GM19328 (cell line): ENCODE measurements around the gene TMUB1.

ENCODE experiments used
- ATAC-seq: cut with Tn5 transposase; IDR thresholded peaks from one replicate; pipeline ENCODE4 v1.9.1; 2021; ENCODE audit warnings: mild to moderate bottlenecking, moderate library complexity; ENCODE audit not compliant: unreplicated experiment

Gene TMUB1

DNA sequence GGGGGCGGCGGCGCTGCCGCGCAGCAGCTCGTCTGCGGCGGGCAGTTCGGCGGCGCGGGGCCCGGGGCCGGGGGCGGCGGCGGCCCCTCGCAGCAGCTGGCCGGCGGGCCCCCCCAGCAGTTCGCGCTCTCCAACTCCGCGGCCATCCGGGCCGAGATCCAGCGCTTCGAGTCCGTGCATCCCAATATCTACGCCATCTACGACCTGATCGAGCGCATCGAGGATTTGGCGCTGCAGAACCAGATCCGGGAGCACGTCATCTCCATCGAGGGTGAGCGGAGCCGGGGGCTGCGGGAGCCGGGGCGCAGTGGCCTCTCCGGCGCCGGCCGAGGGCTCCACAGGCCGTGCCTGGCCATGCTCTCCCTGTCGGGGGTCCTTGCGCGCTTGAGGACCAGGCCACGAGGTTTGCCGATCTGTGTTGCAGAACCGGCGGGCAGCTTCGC is 3.5 kb upstream of the TMUB1 start:
- ATAC-seq: no peak

DNA sequence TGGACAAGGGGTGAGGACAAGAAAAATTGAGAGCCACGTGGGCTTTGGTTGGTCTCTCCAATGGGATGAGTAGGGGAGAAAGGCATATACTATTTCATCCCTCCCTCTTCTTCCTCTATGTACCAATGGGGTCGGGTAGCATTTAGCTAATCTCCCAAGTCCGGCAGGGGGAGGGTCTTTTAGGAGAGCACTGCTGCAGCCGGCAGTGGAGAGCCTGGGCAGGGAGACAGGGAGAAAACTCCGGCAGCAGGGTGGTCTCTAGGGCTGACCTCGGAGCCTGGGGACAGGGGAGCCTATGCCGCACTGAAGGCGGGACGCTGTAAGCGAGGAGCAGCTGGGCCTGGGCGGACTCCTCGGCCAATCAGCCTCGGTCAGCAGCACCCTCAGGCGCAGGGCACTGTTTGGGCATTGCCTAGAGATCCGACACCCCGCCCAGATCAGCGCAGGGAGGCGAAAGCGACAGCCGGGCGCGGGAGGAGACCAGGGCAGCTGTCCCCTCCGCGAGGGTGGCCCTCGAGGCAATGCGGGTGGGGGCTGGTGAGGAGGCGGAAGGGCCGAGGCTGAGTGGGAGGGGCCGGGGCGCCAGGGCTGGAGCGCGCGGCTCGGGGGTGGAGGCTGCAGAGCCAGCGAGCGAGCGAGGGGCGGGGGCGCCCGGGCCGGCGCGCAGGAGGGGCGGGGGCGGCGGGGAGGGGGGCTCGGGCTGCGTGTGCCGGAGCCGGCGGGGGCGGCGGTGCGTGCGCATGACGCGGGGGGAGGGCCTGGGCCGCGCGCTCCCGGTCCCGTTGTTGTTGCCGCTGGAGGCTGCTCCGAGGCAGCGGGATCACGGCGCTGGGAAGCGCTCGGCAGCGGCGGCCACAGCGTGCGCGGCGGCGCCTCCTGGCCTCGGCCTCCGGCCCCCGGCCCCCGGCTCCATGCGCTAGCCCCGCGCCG is 2.7 kb upstream of the TMUB1 start, which contains the start of gene AGAP3:
Gene AGAP3, plus strand, starts transcription at position 785 of the 930 bp plus-strand sequence. CDS start 267 bp downstream, outside the sequence.
- no peak for ATAC-seq

- ATAC-seq: no peak
Measured at GRCh38 chr7:151085329-151085690, 2.0 kb upstream of the TMUB1 start.

DNA sequence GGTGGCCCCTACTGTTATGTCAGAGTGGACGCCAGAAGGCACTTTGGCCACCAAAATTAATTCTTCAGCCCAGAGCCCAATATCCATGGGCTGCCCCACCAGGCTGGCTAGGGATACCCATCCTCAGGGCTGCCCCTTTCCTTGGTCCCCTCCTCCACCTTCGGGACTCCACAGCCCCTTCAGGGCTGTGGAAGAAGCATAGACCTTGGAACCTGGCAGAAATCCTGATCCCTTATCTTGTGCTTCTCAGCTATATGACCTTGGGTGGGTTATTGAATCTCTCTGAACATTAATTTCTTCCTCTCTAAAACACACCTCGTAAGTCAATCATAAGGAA is 499 bp upstream of the TMUB1 start:
- no peak for ATAC-seq

DNA sequence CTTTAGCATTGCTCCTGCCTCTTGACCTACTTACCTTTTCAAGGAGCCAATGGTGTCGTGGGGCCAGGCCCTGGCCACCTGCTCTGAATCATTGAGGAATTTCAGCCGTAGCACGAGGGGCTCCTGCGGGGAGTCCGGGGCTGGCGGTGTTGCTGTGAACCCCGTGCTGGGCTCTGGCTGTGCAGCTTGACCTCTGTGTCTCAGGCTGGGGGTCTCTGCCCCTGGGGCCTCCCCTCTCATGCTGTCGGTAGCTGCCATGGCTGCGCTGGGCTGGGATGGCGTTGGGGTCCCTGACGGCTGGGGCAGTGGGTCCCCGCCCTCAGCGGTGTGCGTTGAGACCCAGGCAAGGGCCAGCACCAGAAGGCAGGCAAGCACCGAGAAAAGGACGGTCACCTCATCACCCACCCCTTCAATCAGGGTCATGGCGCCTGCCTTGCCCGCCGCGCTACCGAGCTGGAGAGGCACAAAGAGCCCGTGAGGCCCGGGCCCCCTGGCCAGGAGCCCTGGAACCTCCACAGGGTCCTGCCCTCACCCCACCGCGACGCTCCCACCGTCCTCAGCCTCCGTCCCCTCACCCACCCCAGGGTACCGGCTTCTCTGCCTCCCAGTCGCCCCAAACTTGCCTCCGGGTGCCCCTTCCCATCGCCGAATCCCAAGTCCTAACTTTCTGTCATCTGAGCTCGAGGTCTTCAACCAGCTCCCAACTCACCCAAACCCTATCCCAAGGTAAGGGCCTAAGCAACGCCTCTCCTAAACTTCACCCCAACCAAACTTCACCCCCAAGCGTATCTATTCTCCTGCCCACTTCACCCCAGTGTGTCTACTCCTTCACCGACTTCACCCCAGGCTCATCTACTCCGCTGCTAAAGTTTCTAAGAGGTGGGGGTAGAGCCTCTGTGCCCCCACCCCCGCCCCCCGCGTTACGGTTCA is 887 bp downstream of the TMUB1 start:
- no peak for ATAC-seq

DNA sequence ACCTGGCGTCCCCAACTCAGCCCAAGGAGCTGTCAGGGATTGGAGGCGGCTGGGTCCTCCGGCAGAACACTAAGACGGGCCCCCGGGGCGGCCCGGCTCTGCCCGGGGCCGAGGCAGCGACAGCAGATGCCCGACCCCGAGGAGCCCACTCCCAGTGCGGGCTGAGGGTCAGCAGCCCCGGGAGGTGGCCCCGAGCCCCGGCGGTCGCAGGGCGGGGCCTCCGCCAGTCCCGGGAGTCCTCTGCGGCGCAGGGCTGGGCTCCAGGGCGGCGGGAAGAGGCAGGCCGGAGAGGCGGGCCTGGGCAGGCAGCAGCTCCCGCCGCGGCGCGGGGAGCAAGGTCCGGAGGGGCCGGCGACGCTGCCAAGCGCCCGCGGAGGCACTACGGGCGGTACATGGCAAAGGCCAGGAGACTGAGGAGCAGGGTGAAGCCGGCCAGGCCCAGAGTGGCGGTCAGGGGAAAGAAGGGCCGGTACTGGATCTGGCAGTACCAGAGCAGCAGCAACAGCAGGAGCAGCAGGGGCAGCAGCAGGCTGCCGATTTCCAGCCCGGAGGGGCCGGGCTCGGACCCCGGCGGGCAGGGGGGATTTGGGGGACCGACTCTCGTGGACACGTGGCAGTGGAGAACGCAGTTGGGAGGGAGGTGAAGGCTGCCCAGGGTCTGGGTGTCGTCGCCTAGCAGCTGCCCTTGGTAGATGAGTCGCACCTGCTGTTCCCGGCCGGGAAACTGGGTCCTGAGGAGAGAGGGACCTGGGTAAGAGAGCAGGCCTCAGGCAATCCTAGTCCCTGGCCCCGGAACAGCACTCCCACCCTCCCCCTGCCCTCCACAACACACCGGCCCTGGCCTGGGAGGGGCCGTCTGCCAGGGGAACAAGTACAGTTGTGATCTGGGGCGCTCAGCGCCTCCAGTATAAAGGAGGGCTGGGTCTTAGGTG is 1.9 kb downstream of the TMUB1 start:
- no peak for ATAC-seq

DNA sequence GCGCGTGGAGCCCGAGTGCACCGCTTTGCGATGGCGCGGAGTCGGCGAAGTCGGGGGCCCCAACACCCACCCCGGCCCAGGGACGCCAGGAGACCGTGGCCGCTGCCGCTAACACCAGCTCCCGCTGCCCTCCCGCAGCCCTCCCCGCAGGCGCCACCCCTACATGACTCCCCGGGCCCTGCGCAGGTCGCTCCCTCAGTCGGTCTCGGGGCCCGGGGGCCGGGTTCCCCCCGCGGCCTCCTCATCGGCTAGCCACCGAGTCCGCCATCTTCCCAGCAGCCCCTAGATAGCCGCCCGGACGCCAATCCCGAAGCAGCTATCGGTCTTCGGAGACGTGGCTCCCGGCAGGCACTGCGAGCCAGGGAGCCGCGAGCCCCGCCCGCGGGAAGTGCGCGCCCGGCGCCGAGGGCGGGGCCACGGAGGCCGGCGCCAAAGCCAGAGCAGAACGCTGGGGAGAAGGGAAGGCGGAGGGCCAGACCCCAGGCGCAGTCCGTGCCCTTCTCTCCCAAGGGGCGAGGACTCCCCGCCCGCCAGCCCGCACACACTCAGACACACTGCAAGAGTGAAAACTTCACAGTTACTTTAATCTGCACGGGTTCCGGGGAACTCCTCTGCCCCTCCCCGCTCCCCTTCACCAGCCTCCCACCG is 2.6 kb downstream of the TMUB1 start, which contains the start of gene FASTK:
Gene FASTK, minus strand, starts transcription at position 288 of the 648 bp plus-strand sequence. Its CDS starts 43 bp downstream, at position 245.
- ATAC-seq: peak; percentile 74

GRCh38 chr7:151080067-151080521 is 3.2 kb downstream of the TMUB1 start:
- ATAC-seq: no peak

GRCh38 chr7:151079199-151079910 is 3.9 kb downstream of the TMUB1 start:
- ATAC-seq: no peak

DNA sequence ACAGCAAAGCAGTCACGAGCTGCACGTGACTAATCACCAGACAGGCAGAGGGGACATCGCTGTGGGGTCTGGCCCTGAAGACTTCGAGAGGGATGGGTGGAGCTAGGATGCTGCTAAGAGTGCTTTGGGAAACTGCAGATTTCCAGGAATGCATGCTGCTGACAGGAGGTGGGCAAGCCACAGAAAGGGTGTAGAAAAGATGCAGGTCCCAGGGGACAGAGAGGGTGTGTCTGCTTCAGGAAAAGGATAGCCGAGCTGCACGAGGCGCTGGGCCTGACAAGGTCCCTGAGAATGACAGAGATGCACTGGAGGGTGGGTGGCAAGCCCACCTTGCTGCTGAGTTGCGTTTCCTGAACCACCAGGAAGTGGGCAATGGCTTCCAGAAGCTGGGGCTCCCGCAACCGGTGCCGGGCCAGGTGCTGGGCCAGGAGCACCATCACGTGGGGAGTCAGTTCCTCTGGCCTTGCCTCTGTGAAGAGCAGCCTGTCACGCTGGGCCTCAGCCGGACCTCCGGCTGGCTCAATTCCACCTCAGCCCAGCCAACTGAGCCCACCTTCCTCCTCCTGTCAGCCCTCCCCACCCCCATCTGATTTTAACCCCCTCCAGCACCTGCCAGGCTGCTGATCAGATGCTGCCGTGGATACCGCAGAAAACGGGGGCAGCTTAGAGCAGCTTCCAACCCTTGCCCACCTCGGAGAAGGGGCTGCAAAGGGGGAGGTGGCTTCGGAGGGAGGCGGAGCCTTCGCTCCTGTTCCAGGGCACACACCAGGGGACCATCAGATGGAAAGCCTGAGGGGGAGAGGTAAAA is 4.9 kb downstream of the TMUB1 start:
- no peak for ATAC-seq

GRCh38 chr7:151077705-151078232 is 5.5 kb downstream of the TMUB1 start:
- ATAC-seq: no peak

- ATAC-seq: no peak
Measured at GRCh38 chr7:151076863-151077704, 6.2 kb downstream of the TMUB1 start.

GRCh38 chr7:151075978-151076426 is 7.3 kb downstream of the TMUB1 start:
- ATAC-seq: no peak

- ATAC-seq: no peak
Measured at GRCh38 chr7:151075662-151075971, 7.7 kb downstream of the TMUB1 start.

GRCh38 chr7:151074817-151075661 is 8.3 kb downstream of the TMUB1 start:
- ATAC-seq: no peak

DNA sequence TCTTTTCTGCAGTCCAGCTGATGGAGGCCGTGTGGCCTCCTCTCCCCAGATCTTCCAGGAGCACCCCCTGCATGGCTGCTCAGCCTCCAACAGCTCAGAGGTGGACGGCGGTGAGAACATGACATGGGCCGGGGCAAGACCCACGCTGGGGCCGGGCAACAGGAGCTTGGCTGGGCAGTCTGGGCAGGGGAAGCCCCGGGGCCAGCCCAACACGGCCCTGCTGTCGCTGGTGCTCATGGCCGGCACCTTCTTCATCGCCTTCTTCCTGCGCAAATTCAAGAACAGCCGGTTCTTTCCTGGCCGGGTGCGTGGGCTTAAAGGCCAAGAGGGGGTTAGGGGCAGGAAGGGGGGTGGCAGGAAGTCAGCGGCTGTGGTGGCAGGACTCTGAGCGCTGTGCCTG is 9.3 kb downstream of the TMUB1 start:
- ATAC-seq: no peak
